Breast epithelium (tissue), 3 donors: ENCODE results near the gene HOTAIR.

Experiments
- POLR2AphosphoS5 ChIP-seq, 3 donors: sonication (generic); formaldehyde crosslinking; IDR thresholded peaks; one replicate each; pipeline ENCODE4 v1.6.1; 2017; ENCODE audit warnings: antibody characterized with exemption in 3 of 3
- TF ChIP-seq, protein P1 (sequence below), 3 donors: fragments of 450-650 bp; IDR thresholded peaks; one replicate each; pipeline ENCODE4 v1.5.1; 2016 to 2017; ENCODE audit warnings: antibody characterized with exemption in 3 of 3, mild to moderate bottlenecking in 3 of 3, moderate library complexity in 3 of 3

DNA sequence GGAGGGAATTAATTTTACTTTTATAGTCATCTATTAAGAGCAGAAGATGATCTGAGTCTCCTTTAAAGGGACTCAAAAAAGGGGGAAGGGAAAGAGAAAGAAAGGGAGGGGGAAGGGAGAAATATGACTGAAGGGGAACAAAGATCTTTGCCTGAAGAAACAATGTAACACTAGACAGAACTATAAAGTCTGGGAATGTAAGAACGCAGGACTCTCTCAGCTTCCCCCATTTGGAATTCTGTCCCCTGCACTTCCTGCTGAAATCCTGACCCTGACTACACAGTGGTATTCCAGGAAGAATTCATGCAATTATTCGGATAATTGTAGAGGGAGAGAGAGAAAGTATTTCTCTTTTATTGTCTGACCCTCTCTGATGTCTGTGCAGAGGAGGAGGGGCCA, 10.4 kb downstream of the HOTAIR start:
- TF ChIP-seq, protein P1, sequence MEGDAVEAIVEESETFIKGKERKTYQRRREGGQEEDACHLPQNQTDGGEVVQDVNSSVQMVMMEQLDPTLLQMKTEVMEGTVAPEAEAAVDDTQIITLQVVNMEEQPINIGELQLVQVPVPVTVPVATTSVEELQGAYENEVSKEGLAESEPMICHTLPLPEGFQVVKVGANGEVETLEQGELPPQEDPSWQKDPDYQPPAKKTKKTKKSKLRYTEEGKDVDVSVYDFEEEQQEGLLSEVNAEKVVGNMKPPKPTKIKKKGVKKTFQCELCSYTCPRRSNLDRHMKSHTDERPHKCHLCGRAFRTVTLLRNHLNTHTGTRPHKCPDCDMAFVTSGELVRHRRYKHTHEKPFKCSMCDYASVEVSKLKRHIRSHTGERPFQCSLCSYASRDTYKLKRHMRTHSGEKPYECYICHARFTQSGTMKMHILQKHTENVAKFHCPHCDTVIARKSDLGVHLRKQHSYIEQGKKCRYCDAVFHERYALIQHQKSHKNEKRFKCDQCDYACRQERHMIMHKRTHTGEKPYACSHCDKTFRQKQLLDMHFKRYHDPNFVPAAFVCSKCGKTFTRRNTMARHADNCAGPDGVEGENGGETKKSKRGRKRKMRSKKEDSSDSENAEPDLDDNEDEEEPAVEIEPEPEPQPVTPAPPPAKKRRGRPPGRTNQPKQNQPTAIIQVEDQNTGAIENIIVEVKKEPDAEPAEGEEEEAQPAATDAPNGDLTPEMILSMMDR (IDR thresholded peaks at IDR 0.05): no peak
- TF ChIP-seq POLR2AphosphoS5 (IDR thresholded peaks at IDR 0.05): no peak
